Fibroblast of lung (primary cell): Measurements from ENCODE around the gene FXN.

Experiments used
- EZH2 ChIP-seq: IDR thresholded peaks from 2 replicates; pipeline ENCODE4 v1.5.1; 2012; ENCODE audit warnings: low read length, control low read depth, mild to moderate bottlenecking; ENCODE audit errors: missing control alignments
- TF ChIP-seq, protein P1 (sequence below), 2 donors: IDR thresholded peaks in 1 of 2; conservative IDR thresholded peaks in 1 of 2; 1 replicate in 1 of 2; 2 replicates in 1 of 2; pipeline ENCODE4 v1.5.1; 2011 to 2012; ENCODE audit warnings: low read length in 2 of 2, control low read depth in 1 of 2, inconsistent platforms in 1 of 2, low read depth in 1 of 2, mild to moderate bottlenecking in 1 of 2

DNA sequence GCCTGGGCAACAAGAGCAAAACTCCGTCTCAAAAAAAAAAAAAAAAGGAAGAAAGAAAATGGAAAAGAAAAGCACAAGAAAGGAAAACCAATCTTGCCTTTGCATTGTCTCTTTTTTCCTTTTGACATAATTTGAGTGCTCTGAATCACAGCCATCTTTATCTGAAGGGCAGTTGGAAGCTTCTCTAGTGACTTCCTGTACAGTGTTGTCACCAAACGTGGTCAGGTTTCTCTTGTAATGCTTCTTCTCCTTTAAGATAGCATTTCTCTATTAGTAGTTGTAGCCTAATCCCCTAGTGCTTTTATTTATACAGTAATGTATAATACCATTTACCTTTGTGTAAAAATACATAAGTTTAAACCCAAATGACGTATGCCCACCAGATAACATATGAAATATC is 39.8 kb upstream of the FXN start:
- no peak for TF ChIP-seq EZH2
- TF ChIP-seq, protein P1, sequence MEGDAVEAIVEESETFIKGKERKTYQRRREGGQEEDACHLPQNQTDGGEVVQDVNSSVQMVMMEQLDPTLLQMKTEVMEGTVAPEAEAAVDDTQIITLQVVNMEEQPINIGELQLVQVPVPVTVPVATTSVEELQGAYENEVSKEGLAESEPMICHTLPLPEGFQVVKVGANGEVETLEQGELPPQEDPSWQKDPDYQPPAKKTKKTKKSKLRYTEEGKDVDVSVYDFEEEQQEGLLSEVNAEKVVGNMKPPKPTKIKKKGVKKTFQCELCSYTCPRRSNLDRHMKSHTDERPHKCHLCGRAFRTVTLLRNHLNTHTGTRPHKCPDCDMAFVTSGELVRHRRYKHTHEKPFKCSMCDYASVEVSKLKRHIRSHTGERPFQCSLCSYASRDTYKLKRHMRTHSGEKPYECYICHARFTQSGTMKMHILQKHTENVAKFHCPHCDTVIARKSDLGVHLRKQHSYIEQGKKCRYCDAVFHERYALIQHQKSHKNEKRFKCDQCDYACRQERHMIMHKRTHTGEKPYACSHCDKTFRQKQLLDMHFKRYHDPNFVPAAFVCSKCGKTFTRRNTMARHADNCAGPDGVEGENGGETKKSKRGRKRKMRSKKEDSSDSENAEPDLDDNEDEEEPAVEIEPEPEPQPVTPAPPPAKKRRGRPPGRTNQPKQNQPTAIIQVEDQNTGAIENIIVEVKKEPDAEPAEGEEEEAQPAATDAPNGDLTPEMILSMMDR (conservative IDR thresholded peaks at IDR 0.05 in 1 of 2, IDR thresholded peaks at IDR 0.05 in 1 of 2; ENCODE audit: low read depth in 1 of 2, low read length in 2 of 2): no peak
